IMR-90 (cell line): ENCODE data around the gene TFCP2. TPM values are rescaled to one million over a fixed set of nuclear protein-coding genes. Genes with fewer than 3 reads are reported as not detected.

Experiments
- ATAC-seq: fragments of 200-7000 bp; cut with Tn5 transposase; 2 replicates; pipeline ENCODE4 v1.9.1; 2020; ENCODE audit warnings: low read depth, mild to moderate bottlenecking, moderate library complexity
- BruUV-seq: library from RNA; stranded (reverse); fragments of 400-500 nt; replicated peaks from 2 replicates; lab custom pipeline; 2021; lab: Mats Ljungman, UMichigan
- CTCF ChIA-PET: fragments of 300-600 bp; formaldehyde crosslinking; extraction: SDS; loops from one replicate; lab custom pipeline; 2021; ENCODE audit warnings: antibody characterized with exemption; lab: Yijun Ruan, JAX
- POLR2A ChIA-PET: fragments of 300-600 bp; sonication (Branson Sonifier 250); formaldehyde crosslinking; loops from one replicate; lab custom pipeline; 2022; ENCODE audit warnings: antibody characterized with exemption; ENCODE audit not compliant: unreplicated experiment; lab: Charles Lee
- DNase-seq: peaks from one replicate; pipeline ENCODE4 v3.0.0; 2013
- H2AFZ ChIP-seq: replicated peaks from 2 replicates; pipeline ENCODE3; 2013; ENCODE audit warnings: low read length, mild to moderate bottlenecking; ENCODE audit not compliant: poor library complexity
- H2AK5ac ChIP-seq: 2 replicates; pipeline ENCODE4 v1.6.1; 2013; ENCODE audit warnings: low read depth, low read length, inconsistent platforms
- H2AK9ac ChIP-seq: replicated peaks from 2 replicates; pipeline ENCODE3; 2013; ENCODE audit warnings: mild to moderate bottlenecking, low read depth, low read length, moderate library complexity; ENCODE audit not compliant: poor library complexity
- H2BK120ac ChIP-seq: 2 replicates; pipeline ENCODE4 v1.6.1; 2013; ENCODE audit warnings: low read depth, low read length, inconsistent platforms
- H2BK15ac ChIP-seq: 3 replicates; pipeline ENCODE4 v1.6.1; 2013; ENCODE audit warnings: low read depth, low read length, inconsistent platforms
- H2BK20ac ChIP-seq: 2 replicates; pipeline ENCODE4 v1.6.1; 2013; ENCODE audit warnings: low read depth, mild to moderate bottlenecking, inconsistent platforms, low read length, moderate library complexity
- H2BK5ac ChIP-seq: 2 replicates; pipeline ENCODE4 v1.6.1; 2013; ENCODE audit warnings: mild to moderate bottlenecking, low read depth, low read length, inconsistent platforms; ENCODE audit not compliant: poor library complexity, severe bottlenecking
- H3K14ac ChIP-seq: replicated peaks from 2 replicates; pipeline ENCODE4 v1.6.1; 2013; ENCODE audit warnings: low read depth, low read length, inconsistent platforms
- H3K18ac ChIP-seq: 2 replicates; pipeline ENCODE4 v1.6.1; 2013; ENCODE audit warnings: low read depth, low read length, control low read depth
- H3K23ac ChIP-seq: 2 replicates; pipeline ENCODE4 v1.6.1; 2013; ENCODE audit warnings: low read depth, low read length, inconsistent platforms
- H3K27ac ChIP-seq: 2 replicates; pipeline ENCODE4 v1.5.1; 2013; ENCODE audit warnings: mild to moderate bottlenecking, control low read depth, low read length; ENCODE audit not compliant: insufficient read depth
- H3K27me3 ChIP-seq: 2 replicates; pipeline ENCODE4 v1.6.1; 2013; ENCODE audit warnings: low read length; ENCODE audit not compliant: control insufficient read depth, insufficient read depth
- H3K36me3 ChIP-seq: 2 replicates; pipeline ENCODE4 v1.6.1; 2013; ENCODE audit warnings: low read length, mixed read lengths; ENCODE audit not compliant: control insufficient read depth, insufficient read depth
- H3K4ac ChIP-seq: 2 replicates; pipeline ENCODE4 v1.6.1; 2013; ENCODE audit warnings: low read depth, low read length, inconsistent platforms
- H3K4me1 ChIP-seq: 2 replicates; pipeline ENCODE4 v1.6.1; 2013; ENCODE audit warnings: low read length, mixed read lengths; ENCODE audit not compliant: control insufficient read depth, insufficient read depth
- H3K4me2 ChIP-seq: 2 replicates; pipeline ENCODE4 v1.6.1; 2013; ENCODE audit warnings: low read depth, mild to moderate bottlenecking, control low read depth, low read length, moderate library complexity
- H3K4me3 ChIP-seq: 2 replicates; pipeline ENCODE4 v1.5.1; 2013; ENCODE audit warnings: low read depth, mild to moderate bottlenecking, control low read depth, low read length, moderate library complexity; ENCODE audit not compliant: insufficient read depth
- H3K56ac ChIP-seq: 2 replicates; pipeline ENCODE4 v1.6.1; 2013; ENCODE audit warnings: low read length, inconsistent platforms; ENCODE audit not compliant: insufficient read depth; ENCODE audit errors: extremely low read depth
- H3K79me1 ChIP-seq, 2 experiments: 2 replicates each; pipeline ENCODE4 v1.6.1; 2013; ENCODE audit warnings: low read length in 2 of 2, inconsistent platforms in 1 of 2, low read depth in 1 of 2
- H3K9ac ChIP-seq: 2 replicates; pipeline ENCODE4 v1.6.1; 2013; ENCODE audit warnings: low read depth, low read length, control low read depth
- H3K9me1 ChIP-seq: 2 replicates; pipeline ENCODE4 v1.6.1; 2013; ENCODE audit warnings: low read length, inconsistent platforms; ENCODE audit not compliant: insufficient read depth
- H3K9me3 ChIP-seq: 2 replicates; pipeline ENCODE4 v1.6.1; 2013; ENCODE audit warnings: low read length; ENCODE audit not compliant: control insufficient read depth, insufficient read depth
- H4K20me1 ChIP-seq: 2 replicates; pipeline ENCODE4 v1.6.1; 2013; ENCODE audit warnings: low read length, inconsistent platforms; ENCODE audit not compliant: insufficient read depth
- H4K5ac ChIP-seq: 2 replicates; pipeline ENCODE4 v1.6.1; 2013; ENCODE audit warnings: mild to moderate bottlenecking, low read depth, low read length, control low read depth
- H4K8ac ChIP-seq, 2 experiments: 2 replicates each; pipeline ENCODE4 v1.6.1; 2013; ENCODE audit warnings: low read depth in 2 of 2, low read length in 2 of 2, control low read depth in 1 of 2, inconsistent platforms in 1 of 2
- H4K91ac ChIP-seq: 2 replicates; pipeline ENCODE4 v1.6.1; 2013; ENCODE audit warnings: low read depth, low read length, inconsistent platforms; ENCODE audit not compliant: insufficient read depth
- CHD1 ChIP-seq: IDR thresholded peaks from 2 replicates; pipeline ENCODE4 v1.6.1; 2012; ENCODE audit warnings: low read depth, low read length, improper control_type of control experiment
- WGBS, 2 experiments: methylation state at CpG; one replicate each; pipeline versions ENCODE4 v1.1.5 to v1.1.7; 2013; ENCODE audit warnings: missing lambda C conversion rate in 2 of 2; ENCODE audit not compliant: insufficient read length in 1 of 2; ENCODE audit errors: extremely low coverage in 2 of 2; 5-methylcytosine and 5-hydroxymethylcytosine counted together
- dilution Hi-C: fragments of 300-500 bp; cut with HindIII; formaldehyde crosslinking; loops from one replicate; pipeline ENCODE4 v1.14.3; 2018; ENCODE audit warnings: low sequenced_read_pairs; ENCODE audit not compliant: unreplicated experiment
- in situ Hi-C: fragments of 300-500 bp; cut with MboI; formaldehyde crosslinking; loops from 3 replicates; pipeline ENCODE4 v1.14.3; 2019; ENCODE audit warnings: low sequenced_read_pairs, inconsistent platforms, mixed read lengths
- intact Hi-C: fragments of 100-400 bp; cut with micrococcal nuclease; formaldehyde crosslinking; loops from 2 replicates; pipeline ENCODE4 v1.10.0; 2022
- polyA plus RNA-seq, 3 experiments: library from polyadenylated mRNA; depleted of rRNA; stranded (reverse); fragments of >200 nt; gene quantifications; 2 replicates each; pipeline ENCODE4 v1.2.3, GENCODE V29; 2012; ENCODE audit warnings: low replicate concordance in 1 of 3
- total RNA-seq: library from RNA; depleted of rRNA; stranded (reverse); fragments of >200 nt; gene quantifications from 2 replicates; pipeline ENCODE4 v1.2.3, GENCODE V29; 2012

Gene TFCP2
- total and polyA plus RNA-seq, 2 of the 4 experiments (the other 2 are of a cell fraction) = 10.0 to 15.4 TPM

- H3K27ac ChIP-seq = no peak overlapping the region
- no peak for TF ChIP-seq CHD1
- peak overlapping the region; percentile 52; the same call in 1 of the 2 replicates for H3K23ac ChIP-seq
- H3K9me1 ChIP-seq = peaks cover 13% of the 10 kb centered on the region
- no peak overlapping the region for H2BK120ac ChIP-seq
- H3K9ac ChIP-seq = no peak overlapping the region
- H4K8ac ChIP-seq = no peak overlapping the region
- no peak overlapping the region for H3K4me2 ChIP-seq
- ATAC-seq = no peak
- peaks cover 25% of the 10 kb centered on the region for H3K36me3 ChIP-seq
- H4K20me1 ChIP-seq = peaks cover 52% of the 10 kb centered on the region
- H3K79me1 ChIP-seq = peaks cover 13 to 67% of the 10 kb centered on the region in 2 experiments
- H3K4ac ChIP-seq = no peak overlapping the region
- no peak overlapping the region for H3K56ac ChIP-seq
- intact Hi-C loops (no loop called here), in situ Hi-C loops (no loop called here), dilution Hi-C loops (no loop called here)
- H3K27me3 ChIP-seq = no peaks in the 10 kb centered on the region
- no peak overlapping the region for H3K18ac ChIP-seq
- H3K4me3 ChIP-seq = no peak overlapping the region
- H3K14ac ChIP-seq = no peak overlapping the region
- DNase-seq = no peak
- no peak overlapping the region for H2BK20ac ChIP-seq
- no peaks in the 10 kb centered on the region for H3K9me3 ChIP-seq
- H4K91ac ChIP-seq = no peak overlapping the region
- no peak overlapping the region for H2AFZ ChIP-seq
- ChIA-PET POLR2A (interaction anchor here (0.6 kb wide), 2 partner anchors 250 to 953 kb away, joined by 4 read pairs; no protein-coding TSS in a partner anchor), CTCF (no interaction called here)
- BruUV-seq = no TSS peak
- no peak overlapping the region for H2AK9ac ChIP-seq
- H2BK5ac ChIP-seq = no peak overlapping the region
- H2AK5ac ChIP-seq = no peak overlapping the region
- no peak overlapping the region for H4K5ac ChIP-seq
- 100% methylated on average over 2 of the region's 10 CpGs; no CpG with 5 or more reads in 1 of the 2 experiments for WGBS, 2 experiments
- H2BK15ac ChIP-seq = no peak overlapping the region
- H3K4me1 ChIP-seq = peaks cover 2% of the 10 kb centered on the region; the same call in 1 of the 2 replicates
Observed at GRCh38 chr12:51076236-51076930, 96.6 kb downstream of the TFCP2 start.
